Measurements from ENCODE around the gene LRRC4.

DNA sequence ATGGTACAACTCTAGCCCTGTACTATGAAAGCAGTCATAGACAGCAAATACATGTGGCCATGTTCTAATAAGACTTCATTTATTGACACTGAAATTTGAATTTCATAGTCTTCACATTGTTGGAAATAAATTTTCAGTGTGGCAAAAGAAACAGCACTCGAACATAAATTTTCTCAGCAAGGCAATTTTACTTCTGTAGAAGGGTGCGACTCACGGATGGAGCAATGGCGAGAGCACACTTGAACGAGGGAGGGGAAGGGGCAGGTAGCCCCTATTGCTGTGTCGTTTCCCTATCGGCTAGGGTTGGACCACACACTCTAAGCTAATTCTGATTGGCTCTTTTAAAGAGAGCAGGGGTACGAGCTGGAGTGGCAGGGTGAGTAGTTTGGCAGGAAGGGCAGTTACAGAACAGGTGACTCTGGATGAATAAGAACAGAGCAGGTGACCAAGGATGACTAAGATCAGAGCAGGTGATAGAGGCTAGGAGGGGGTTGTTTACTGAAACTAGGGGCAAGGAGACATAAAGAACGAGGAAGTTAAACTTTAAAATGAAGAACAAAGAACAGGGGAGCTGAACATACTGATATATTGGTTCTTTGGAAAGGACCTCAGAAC lies 52.0 kb downstream of the LRRC4 start:
- TF ChIP-seq, protein P1, sequence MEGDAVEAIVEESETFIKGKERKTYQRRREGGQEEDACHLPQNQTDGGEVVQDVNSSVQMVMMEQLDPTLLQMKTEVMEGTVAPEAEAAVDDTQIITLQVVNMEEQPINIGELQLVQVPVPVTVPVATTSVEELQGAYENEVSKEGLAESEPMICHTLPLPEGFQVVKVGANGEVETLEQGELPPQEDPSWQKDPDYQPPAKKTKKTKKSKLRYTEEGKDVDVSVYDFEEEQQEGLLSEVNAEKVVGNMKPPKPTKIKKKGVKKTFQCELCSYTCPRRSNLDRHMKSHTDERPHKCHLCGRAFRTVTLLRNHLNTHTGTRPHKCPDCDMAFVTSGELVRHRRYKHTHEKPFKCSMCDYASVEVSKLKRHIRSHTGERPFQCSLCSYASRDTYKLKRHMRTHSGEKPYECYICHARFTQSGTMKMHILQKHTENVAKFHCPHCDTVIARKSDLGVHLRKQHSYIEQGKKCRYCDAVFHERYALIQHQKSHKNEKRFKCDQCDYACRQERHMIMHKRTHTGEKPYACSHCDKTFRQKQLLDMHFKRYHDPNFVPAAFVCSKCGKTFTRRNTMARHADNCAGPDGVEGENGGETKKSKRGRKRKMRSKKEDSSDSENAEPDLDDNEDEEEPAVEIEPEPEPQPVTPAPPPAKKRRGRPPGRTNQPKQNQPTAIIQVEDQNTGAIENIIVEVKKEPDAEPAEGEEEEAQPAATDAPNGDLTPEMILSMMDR (IDR thresholded peaks at IDR 0.05), result no peak
- TF ChIP-seq POLR2A (IDR thresholded peaks at IDR 0.05), result no peak

Data from uterus (tissue), 2 donors.